SU-DHL-6 (cell line): ENCODE data around the gene SLC9A5.

Experiments used
- CTCF ChIP-seq: fragments of 200-600 bp; sonication (generic); IDR thresholded peaks from one replicate; pipeline ENCODE4 v1.5.1; 2017; ENCODE audit warnings: antibody characterized with exemption, mild to moderate bottlenecking, low read length, moderate library complexity; ENCODE audit not compliant: insufficient read depth, poor library complexity, severe bottlenecking
- EZH2phosphoT487 ChIP-seq: fragments of 200-600 bp; sonication (generic), shearing (Covaris generic); conservative IDR thresholded peaks from 2 replicates; pipeline ENCODE4 v1.6.1; 2018; ENCODE audit warnings: mild to moderate bottlenecking, antibody characterized with exemption, low read length, moderate library complexity, mixed read lengths

- TF ChIP-seq CTCF (no peak), EZH2phosphoT487 (no peak)
Observed at GRCh38 chr16:67302076-67302475, 53.3 kb downstream of the SLC9A5 start.
